GM12865 (cell line): ENCODE results near the gene LAIR1.

Experiments used
- DNase-seq: peaks from one replicate; pipeline ENCODE4 v3.0.0; 2010; ENCODE audit warnings: low read depth
- H3K4me3 ChIP-seq: 2 replicates; pipeline ENCODE4 v1.5.1; 2011; ENCODE audit warnings: mild to moderate bottlenecking, low read depth, low read length, control low read depth
- TF ChIP-seq, protein P1 (sequence below): IDR thresholded peaks from 2 replicates; pipeline ENCODE4 v1.5.1; 2011; ENCODE audit warnings: low read length, control low read depth, low read depth, inconsistent platforms; ENCODE audit not compliant: insufficient read depth; ENCODE audit errors: missing control alignments

LAIR1 gene

GRCh38 chr19:54338521-54338920, 26.2 kb downstream of the LAIR1 start:
- TF ChIP-seq, protein P1, sequence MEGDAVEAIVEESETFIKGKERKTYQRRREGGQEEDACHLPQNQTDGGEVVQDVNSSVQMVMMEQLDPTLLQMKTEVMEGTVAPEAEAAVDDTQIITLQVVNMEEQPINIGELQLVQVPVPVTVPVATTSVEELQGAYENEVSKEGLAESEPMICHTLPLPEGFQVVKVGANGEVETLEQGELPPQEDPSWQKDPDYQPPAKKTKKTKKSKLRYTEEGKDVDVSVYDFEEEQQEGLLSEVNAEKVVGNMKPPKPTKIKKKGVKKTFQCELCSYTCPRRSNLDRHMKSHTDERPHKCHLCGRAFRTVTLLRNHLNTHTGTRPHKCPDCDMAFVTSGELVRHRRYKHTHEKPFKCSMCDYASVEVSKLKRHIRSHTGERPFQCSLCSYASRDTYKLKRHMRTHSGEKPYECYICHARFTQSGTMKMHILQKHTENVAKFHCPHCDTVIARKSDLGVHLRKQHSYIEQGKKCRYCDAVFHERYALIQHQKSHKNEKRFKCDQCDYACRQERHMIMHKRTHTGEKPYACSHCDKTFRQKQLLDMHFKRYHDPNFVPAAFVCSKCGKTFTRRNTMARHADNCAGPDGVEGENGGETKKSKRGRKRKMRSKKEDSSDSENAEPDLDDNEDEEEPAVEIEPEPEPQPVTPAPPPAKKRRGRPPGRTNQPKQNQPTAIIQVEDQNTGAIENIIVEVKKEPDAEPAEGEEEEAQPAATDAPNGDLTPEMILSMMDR: no peak
- no peak for DNase-seq
- H3K4me3 ChIP-seq: no peak overlapping the region

DNA sequence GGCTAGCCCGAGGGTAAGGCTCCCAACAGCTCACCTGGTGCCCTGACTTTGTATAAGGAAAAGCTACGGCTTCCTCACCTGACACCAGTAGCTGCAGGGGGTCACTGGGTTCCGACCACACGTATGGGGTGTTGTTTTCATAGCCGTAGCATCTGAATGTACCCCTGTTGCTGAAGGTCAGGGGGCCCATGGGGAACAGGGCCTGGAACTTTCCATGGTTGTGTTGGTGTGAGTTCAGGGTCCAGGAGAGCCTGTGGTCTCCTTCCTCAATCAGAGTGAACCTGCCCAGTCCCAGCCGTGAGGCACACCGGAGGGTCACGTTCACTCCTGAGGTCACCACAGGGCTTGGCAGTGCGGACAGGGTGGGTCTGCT, 26.9 kb downstream of the LAIR1 start:
- TF ChIP-seq, protein P1: no peak
- no peak for DNase-seq
- H3K4me3 ChIP-seq: no peak overlapping the region

GRCh38 chr19:54336893-54337857, 27.6 kb downstream of the LAIR1 start:
- H3K4me3 ChIP-seq: no peak overlapping the region
- TF ChIP-seq, protein P1: no peak
- no peak for DNase-seq

- H3K4me3 ChIP-seq: no peak overlapping the region
- DNase-seq: no peak
- TF ChIP-seq, protein P1: no peak
Observed at GRCh38 chr19:54335979-54336892, 28.5 kb downstream of the LAIR1 start.

- H3K4me3 ChIP-seq: no peak overlapping the region
- TF ChIP-seq, protein P1: no peak
- no peak for DNase-seq
Observed at GRCh38 chr19:54335164-54335563, 29.6 kb downstream of the LAIR1 start.

GRCh38 chr19:54333586-54334298, 31.0 kb downstream of the LAIR1 start:
- no peak for DNase-seq
- TF ChIP-seq, protein P1: no peak
- H3K4me3 ChIP-seq: no peak overlapping the region
